Activated CD4-positive, CD25-positive, alpha-beta regulatory T cell treated with anti-CD3 and anti-CD28 coated beads, Interleukin-2, amount 50 U/mL, for 72 hours (primary cell): ENCODE data around the gene SNCG.
"Not testable (repeated sequence)": the region's sequence is repeated elsewhere in the genome, so short reads cannot be mapped to it uniquely, and the experiment has no call there.

Experiments
- DNase-seq: peaks from one replicate; pipeline ENCODE4 v3.0.0; 2021

SNCG gene

GRCh38 chr10:86979296-86979818 is 21.0 kb downstream of the SNCG start:
- no peak for DNase-seq

DNA sequence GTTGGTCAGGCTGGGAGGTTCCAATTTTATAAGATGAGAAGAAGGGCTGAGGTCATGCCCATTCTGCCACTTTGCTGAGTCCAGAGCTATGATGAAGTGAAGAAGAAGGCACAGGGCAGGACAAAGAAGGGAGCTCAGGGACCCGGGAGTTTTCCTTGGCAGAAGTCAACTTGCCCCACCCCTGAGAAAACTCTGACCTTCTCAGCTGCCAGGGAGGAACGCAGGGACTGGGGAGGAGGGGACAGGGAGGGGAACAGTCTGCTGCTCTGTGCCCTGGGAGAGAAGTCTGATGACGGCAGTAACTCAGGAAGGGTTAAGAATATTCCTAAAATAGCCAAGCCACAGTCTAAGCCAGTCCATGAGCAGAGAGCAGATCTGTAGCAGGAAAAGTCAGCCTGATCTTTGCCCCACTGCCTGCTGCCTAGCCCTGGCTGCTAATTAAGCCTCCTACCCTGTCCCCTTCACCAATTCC is 21.6 kb downstream of the SNCG start:
- no peak for DNase-seq

DNA sequence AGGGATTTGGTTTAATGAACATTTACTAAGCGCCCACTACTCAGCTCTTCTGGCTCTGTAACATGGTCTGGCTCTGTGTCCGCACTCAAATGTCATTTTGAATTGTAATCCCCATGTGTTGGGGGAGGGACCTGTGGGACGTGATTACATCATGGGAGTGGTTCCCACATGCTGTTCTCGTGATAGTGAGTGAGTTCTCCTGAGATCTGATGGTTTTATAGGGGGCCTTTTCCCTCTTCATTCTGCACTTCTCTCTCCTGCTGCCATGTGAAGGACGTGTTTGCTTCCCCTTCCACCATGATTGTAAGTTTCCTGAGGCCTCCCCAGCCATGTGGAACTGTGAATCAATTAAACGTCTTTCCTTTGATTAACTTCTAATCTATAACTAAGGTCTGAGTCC is 22.6 kb downstream of the SNCG start:
- not testable (repeated sequence) for DNase-seq

GRCh38 chr10:86981716-86982115 is 23.3 kb downstream of the SNCG start:
- DNase-seq = no peak

DNA sequence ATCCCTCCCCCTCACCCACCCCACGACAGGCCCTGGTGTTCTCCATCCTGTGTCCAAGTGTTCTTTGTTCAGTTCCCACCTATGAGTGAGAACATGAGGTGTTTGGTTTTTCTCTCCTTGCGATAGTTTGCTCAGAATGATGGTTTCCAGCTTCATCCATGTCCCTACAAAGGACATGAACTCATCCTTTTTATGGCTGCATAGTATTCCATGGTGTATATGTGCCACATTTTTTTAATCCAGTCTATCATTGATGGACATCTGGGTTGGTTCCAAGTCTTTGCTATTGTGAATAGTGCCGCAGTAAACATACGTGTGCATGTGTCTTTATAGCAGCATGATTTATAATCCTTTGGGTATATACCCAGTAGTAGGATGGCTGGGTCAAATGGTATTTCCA is 26.1 kb downstream of the SNCG start:
- not testable (repeated sequence) for DNase-seq

DNA sequence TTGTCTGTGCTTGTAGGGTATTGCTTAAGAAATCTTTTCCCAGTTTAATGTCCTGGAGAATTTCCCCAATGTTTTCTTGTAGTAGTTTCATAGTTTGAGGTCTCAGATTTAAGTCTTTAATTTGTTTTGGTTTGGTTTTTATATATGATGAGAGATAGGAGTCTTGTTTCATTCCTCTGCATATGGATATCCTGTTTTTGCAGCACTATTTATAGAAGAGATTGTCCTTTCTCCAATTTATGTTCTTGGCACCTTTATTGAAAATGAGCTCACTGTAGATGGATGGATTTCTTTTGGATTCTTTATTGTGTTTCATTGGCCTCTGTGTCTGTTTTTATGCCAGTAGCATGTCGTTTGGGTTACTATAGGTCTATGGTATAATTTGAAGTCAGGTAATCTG is 30.1 kb downstream of the SNCG start:
- no peak for DNase-seq

- not testable (repeated sequence) for DNase-seq
Observed at GRCh38 chr10:86991362-86991761, 33.0 kb downstream of the SNCG start.

- no peak for DNase-seq
Observed at GRCh38 chr10:86992456-86992855, 34.1 kb downstream of the SNCG start.

GRCh38 chr10:86992929-86993328 is 34.5 kb downstream of the SNCG start:
- no peak for DNase-seq

DNA sequence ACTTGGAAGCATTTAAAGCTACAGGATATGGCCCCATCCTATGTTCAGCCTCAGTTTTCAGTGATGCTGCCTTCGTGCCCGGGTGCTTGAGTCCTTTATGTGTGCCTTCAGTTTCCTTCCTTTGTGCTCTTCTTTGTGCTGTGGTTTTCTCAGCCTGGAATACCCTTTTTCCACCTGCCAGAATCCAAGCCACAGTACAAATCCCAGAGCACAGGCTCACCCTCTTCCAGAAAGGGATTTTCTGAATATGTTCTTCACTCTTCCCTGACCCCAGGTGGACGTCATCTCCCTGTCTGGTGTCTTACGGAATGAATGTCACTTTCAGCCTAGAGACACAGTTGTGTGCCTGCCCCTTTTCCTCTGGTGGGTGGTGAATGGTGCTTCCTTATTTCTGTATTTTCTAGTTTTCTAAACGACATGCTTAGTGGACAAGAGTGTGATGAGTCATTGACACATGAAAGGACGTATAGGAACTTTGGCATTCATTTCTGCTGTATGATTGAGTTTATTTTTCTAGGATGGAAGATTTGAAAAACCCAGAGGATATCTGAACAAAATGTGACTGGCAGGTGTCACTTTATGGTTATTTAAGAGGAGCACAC is 41.5 kb downstream of the SNCG start:
- not testable (repeated sequence) for DNase-seq

DNA sequence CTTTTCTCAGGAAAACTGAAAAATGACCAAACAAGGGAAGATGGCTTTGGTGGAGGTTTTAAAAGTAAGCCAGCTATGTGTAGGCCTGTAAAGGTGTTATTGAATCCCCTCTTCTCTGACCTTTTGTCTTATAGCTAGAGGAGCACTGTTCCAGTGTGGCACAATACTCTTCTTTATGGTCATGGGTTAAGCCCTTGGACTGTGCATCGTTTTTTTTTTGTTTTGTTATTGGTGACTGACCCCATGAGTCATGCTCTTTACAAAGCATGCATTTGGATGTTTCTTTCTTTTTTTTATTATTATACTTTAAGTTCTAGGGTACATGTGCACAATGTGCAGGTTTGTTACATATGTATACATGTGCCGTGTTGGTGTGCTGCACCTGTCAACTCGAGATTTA is 42.1 kb downstream of the SNCG start:
- DNase-seq = no peak

GRCh38 chr10:87007124-87007523 is 48.7 kb downstream of the SNCG start:
- DNase-seq = not testable (repeated sequence)

DNA sequence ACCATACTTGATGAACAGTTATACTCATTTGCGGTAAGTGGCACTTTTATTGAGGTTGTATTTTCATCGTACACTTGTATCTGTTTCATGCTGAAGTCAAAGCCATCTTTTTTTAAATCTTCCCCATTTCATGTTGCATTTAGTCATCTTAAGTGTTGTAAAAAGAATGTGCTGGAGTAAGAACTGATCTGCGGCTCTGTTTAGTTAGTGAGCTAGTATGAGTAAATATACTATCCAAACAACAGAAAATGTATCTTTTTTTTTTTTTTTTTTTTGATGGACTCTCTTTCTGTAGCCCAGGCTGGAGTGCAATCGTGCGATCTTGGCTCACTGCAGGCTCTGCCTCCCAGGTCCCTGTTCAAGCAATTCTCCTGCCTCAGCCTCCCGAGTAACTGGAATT is 49.3 kb downstream of the SNCG start:
- not testable (repeated sequence) for DNase-seq

DNA sequence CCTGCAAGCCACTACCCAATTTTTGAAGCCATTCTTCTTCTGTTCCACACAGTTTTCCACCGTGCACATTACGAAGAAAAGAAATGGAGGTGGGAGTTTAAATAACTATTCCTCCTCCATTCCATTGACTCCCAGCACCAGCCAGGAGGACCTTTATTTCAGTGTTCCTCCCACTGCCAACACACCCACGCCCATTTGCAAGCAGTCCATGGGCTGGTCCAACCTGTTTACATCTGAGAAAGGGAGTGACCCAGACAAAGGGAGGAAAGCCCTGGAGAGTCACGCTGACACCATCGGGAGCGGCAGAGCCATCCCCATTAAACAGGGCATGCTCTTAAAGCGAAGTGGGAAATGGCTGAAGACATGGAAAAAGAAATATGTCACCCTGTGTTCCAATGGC is 49.9 kb downstream of the SNCG start:
- DNase-seq = not testable (repeated sequence)

GRCh38 chr10:87009134-87009696 is 50.8 kb downstream of the SNCG start:
- DNase-seq = not testable (repeated sequence)
